Endothelial cell of umbilical vein (primary cell): Measurements from ENCODE around the gene PCBP4.

ENCODE experiments used
- EZH2 ChIP-seq: IDR thresholded peaks from 2 replicates; pipeline ENCODE4 v1.6.1; 2012; ENCODE audit warnings: borderline replicate concordance, low read depth, mild to moderate bottlenecking, moderate library complexity, low read length, inconsistent platforms; ENCODE audit not compliant: severe bottlenecking
- FOS ChIP-seq: IDR thresholded peaks from 2 replicates; pipeline ENCODE4 v1.6.1; 2011; ENCODE audit warnings: mild to moderate bottlenecking, low read length, moderate library complexity, borderline replicate concordance; ENCODE audit not compliant: insufficient read depth
- JUN ChIP-seq: IDR thresholded peaks from 2 replicates; pipeline ENCODE4 v1.6.1; 2011; ENCODE audit warnings: borderline replicate concordance, low read depth; ENCODE audit not compliant: insufficient read length, insufficient read depth
- MYC ChIP-seq: IDR thresholded peaks from one replicate; pipeline ENCODE4 v1.6.1; 2011; ENCODE audit warnings: mild to moderate bottlenecking, low read depth, low read length
- POLR2A ChIP-seq: IDR thresholded peaks from 2 replicates; pipeline ENCODE4 v1.6.1; 2012; ENCODE audit warnings: low read depth, mild to moderate bottlenecking, control low read depth, low read length
- POLR2AphosphoS5 ChIP-seq: IDR thresholded peaks from 2 replicates; pipeline ENCODE4 v1.6.1; 2012; ENCODE audit warnings: low read depth, mild to moderate bottlenecking, control low read depth, low read length, moderate library complexity; ENCODE audit not compliant: insufficient read depth
- TF ChIP-seq, protein P1 (sequence below), 2 donors: IDR thresholded peaks; 1 replicate in 1 of 2; 2 replicates in 1 of 2; pipeline ENCODE4 v1.5.1; 2011; ENCODE audit warnings: low read length in 2 of 2, mild to moderate bottlenecking in 2 of 2, moderate library complexity in 2 of 2, control low read depth in 1 of 2, inconsistent platforms in 1 of 2, low read depth in 1 of 2; ENCODE audit not compliant: insufficient read depth in 1 of 2; ENCODE audit errors: extremely low read depth in 1 of 2
- TF ChIP-seq, protein P2 (sequence below): IDR thresholded peaks from 2 replicates; pipeline ENCODE4 v1.6.1; 2011; ENCODE audit not compliant: insufficient read depth, insufficient read length

DNA sequence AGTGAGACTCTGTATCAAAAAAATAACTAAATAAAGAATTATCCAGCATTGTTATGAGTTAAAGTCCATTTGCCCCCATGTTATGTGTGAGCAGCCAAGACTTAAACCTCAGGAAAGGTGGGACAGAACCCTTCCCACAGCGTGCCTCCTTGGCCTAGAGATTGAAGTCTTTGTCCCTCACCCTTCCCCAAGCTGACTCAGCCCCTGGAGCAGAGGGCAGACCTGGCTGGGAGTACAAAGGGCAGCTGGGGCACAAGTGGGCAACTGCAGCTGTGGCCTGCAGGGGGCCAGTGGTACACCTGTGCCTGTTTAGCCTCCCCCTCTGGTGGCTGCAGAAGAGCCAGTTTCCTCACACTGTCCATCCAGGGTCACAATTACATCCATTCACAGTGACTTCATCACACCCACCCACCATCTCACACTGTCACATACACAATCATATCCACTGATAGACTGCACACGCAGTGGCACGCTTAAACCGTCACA is 15.1 kb upstream of the PCBP4 start:
- peak; percentile 41 for TF ChIP-seq POLR2AphosphoS5
- TF ChIP-seq, protein P1, sequence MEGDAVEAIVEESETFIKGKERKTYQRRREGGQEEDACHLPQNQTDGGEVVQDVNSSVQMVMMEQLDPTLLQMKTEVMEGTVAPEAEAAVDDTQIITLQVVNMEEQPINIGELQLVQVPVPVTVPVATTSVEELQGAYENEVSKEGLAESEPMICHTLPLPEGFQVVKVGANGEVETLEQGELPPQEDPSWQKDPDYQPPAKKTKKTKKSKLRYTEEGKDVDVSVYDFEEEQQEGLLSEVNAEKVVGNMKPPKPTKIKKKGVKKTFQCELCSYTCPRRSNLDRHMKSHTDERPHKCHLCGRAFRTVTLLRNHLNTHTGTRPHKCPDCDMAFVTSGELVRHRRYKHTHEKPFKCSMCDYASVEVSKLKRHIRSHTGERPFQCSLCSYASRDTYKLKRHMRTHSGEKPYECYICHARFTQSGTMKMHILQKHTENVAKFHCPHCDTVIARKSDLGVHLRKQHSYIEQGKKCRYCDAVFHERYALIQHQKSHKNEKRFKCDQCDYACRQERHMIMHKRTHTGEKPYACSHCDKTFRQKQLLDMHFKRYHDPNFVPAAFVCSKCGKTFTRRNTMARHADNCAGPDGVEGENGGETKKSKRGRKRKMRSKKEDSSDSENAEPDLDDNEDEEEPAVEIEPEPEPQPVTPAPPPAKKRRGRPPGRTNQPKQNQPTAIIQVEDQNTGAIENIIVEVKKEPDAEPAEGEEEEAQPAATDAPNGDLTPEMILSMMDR (IDR thresholded peaks at IDR 0.05; ENCODE audit: extremely low read depth in 1 of 2, insufficient read depth in 1 of 2, low read depth in 1 of 2, low read length in 2 of 2), result peak; percentile 69 to 81
- no peak for TF ChIP-seq EZH2
- no peak for TF ChIP-seq JUN
- TF ChIP-seq POLR2A, result no peak
- TF ChIP-seq FOS, result no peak
- TF ChIP-seq, protein P2, sequence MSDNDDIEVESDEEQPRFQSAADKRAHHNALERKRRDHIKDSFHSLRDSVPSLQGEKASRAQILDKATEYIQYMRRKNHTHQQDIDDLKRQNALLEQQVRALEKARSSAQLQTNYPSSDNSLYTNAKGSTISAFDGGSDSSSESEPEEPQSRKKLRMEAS, result peak; percentile 43
- peak; percentile 13 for TF ChIP-seq MYC
